Stimulated activated CD8-positive, alpha-beta memory T cell treated with anti-CD3 and anti-CD28 coated beads, Interleukin-4, amount 100 ng/mL, for 48 hours (primary cell): ENCODE measurements around the gene PIAS4.
A peak's percentile ranks its signal among the peaks of the same experiment; 100 is the strongest.
"Not testable (repeated sequence)": the region's sequence is repeated elsewhere in the genome, so short reads cannot be mapped to it uniquely, and the experiment has no call there.

Experiments
- DNase-seq: peaks from one replicate; pipeline ENCODE4 v3.0.0-alpha.2; 2020

PIAS4 gene

DNA sequence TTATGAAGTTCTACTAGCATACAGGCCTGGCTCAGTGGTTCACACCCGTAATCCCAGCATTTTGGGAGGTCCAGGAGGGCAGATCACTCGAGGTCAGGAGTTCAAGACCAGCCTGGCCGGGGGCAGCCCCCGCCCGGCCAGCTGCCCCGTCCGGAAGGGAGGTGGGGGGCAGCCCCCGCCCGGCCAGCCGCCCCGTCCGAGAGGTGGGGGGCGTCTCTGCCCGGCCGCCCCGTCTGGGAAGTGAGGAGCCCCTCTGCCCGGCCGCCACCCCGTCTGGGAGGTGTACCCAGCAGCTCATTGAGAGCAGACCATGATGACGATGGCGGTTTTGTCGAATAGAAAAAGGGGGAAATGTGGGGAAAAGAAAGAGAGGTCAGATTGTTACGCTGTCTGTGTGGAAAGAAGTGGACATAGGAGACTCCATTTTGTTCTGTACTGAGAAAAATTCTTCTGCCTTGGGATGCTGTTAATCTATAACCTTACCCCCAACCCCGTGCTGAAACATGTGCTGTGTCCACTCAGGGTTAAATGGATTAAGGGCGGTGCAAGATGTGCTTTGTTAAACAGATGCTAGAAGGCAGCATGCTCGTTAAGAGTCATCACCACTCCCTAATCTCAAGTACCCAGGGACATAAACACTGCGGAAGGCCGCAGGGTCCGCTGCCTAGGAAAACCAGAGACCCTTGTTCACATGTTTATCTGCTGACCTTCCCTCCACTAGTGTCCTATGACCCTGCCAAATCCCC is 8.7 kb upstream of the PIAS4 start:
- not testable (repeated sequence) for DNase-seq

DNA sequence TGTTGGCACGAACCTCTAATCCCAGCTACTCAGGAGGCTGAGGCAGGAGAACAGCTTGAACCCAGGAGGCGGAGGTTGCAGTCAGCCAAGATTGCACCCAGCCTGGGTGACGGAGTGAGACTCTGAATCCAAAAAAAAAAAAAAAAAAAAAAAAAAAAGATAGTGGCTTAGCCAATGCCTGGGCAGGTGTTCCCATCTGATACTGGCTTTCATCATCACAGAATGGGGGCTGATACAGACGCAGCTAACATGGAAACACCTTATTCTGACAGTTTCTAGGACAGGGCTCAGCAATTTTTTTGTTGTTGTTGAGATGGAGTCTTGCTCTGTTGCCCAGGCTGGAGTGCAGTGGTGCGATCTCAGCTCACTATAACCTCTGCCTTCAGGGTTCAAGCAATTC is 6.7 kb upstream of the PIAS4 start:
- not testable (repeated sequence) for DNase-seq

DNA sequence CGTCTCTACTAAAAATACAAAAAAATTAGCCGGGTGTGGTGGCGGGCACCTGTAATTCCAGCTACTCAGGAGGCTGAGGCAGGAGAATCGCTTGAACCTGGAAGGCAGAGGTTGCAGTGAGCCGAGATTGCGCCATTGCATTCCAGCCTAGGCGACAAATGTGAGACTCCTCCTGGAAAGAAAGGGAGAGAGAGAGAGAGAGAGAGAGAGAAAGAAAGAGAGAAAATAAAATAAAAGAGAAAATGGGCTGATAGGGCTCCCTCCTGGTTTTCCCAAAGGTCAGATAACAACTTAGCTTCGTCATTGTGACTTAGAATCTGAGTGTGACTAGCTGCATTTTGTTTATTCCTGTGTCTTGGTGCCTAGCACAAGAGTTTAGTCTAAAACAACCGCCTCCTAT is 2.1 kb upstream of the PIAS4 start:
- not testable (repeated sequence) for DNase-seq

DNA sequence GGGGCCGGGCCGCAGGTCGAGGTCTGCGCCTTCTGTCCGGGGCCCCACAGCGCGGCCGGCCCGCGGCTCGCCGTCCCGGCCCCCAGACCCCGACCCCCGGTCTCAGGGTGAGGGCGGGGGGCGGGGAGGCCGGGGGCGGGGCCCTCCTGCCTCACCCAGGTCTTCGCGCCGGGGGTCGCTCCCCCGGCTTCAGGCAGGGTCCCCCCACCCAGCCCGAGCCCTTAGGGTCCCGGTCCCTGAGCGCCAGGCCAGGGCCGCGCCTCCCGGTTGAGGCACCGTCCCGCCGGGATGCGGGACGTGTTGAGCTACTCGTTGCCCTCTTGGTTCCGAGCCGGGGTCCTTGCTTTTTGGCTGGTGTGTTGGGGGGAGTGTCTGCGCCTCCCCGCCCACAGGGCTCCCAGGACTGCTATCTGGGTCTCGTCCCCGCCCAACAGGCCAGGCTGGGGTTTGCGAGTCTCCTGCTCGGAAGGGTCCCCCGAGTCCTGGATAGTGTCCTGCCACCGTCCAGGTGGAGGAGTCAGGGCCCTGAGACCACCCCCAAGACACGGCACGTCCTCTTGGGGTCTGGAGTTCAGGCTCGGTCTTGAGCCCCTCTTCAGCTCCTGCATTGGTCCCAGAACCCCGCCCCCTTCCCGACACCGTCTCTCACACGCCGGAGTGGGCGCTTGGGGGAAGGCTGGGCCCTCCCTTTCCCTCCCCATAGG is 452 bp downstream of the PIAS4 start:
- peak; percentile 62 for DNase-seq

DNA sequence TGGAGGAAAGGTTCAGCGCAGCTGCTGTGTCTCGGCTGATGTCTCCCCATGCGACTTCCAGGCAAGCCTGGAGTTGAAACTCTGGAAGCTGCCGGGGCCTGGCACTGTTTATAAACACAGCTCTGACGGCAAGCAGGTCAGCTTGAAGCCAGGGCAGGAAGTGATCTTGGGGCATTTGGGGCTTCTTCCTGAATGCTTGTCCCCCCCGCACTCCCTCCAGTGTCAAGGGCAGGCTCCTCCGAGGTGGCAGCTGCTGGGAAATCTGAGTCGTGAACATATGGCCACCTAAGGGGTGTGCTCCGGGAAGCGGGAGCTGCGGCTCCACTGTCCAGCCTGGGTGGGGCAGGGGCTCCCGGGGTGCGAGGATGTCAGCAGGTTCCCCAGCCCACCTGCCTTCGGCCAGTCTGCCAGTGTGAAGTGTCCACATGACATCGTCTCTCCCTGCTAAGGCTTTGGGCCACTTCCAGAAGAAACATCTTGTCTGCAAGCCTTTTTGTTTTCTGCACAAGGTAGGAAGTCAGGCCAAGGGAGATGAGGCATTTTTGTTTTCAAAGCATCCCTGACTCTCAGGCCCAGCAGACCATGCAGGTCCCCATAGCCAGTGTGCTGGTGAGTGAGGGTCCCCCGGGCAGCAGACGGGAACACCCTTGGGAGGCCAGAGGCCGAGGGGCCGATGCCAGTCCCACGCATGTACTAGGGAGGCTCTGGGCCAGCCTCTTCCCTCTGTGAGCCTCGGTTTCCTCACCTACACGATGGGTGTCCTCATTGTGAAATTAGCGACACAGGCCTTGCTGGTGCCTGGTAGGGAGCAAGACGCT is 2.7 kb downstream of the PIAS4 start:
- DNase-seq: no peak

DNA sequence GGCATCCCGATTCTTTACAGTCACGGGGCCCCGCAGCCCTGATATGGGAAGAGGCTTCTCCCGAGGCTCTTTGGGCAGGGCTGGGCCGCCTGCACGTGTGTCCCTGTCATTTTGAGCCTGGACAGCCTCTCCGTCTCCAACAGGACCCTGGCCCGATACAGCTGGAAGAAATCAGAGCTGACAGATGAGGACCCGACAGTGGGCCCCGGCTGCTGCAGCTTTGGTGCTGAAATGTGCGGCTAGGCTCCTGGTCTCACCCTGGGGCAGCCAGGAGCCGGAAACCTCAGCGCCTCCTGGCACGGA is 3.2 kb downstream of the PIAS4 start:
- no peak for DNase-seq

DNA sequence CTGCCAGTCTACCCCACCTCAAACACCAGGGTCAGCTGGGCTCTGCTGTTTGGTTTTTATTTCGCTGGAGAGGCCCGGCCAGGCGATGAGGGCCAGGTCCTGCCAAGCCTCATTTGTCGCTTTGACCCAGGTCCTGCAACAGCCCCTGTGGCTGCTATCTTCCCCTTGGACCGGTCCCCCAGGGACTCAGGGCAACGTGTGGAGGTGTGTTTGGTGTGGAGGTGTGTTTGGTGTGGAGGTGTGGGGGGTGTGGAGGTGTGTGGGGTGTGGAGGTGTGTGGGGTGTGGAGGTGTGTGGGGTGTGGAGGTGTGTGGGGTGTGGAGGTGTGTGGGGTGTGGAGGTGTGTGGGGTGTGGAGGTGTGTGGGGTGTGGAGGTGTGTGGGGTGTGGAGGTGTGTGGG is 3.9 kb downstream of the PIAS4 start:
- DNase-seq: not testable (repeated sequence)

DNA sequence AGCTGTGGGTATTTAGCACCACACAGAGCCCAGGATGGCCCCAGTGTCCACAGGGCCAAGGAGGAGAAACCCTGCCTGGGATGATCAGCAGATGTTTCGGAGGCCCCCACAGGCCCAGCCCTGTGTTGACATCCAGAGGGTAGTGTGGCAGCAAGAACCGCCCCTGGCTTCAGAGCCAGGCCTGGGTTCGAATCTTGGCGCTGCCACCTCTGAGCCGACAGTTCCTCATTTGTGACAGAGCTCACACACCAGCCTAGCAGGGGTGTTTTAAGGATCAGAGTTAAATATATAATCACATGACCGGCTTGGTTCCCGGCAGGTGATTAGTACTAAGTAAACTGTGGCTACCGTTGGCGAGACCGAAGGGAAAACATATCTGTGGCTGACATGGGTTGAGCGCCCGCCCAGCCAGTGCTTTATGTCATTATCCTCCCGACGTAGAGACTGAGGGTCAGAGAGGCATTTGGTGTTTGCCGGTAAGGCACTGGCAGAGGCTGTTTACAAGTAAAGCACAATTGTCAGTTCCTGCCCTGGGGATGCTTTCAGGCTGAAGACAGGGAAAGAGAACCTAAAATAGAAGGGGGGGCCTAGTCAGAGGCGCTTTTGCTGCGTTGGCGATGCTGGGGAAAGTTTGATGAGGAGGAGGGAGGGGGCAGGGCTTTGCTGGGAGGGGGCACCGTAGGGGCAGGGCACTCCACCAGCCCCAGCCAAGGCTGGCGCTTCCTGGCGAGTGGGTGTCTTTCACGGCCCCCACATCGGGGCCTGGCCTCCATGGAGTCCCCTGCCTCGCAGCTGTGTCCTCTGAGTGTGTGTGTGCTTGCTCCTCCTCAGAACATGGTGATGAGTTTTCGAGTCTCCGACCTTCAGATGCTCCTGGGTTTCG is 4.8 kb downstream of the PIAS4 start:
- no peak for DNase-seq

DNA sequence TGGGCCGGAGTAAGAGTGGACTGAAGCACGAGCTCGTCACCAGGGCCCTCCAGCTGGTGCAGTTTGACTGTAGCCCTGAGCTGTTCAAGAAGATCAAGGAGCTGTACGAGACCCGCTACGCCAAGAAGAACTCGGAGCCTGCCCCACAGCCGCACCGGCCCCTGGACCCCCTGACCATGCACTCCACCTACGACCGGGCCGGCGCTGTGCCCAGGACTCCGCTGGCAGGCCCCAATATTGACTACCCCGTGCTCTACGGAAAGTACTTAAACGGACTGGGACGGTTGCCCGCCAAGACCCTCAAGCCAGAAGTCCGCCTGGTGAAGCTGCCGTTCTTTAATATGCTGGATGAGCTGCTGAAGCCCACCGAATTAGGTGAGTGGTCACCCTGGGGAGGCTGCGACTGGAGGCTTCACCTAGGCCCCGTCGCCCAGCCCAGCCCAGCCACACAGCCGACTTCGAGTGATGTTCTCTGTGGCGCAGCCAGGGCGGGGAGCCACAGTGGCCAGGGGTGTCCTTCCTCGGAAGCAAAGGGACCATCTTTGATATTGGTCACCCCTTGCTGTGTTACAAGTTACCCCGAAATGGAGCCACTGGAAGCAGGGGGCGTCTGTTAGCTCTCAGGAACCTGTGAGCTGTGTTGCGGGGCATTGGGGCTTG is 5.6 kb downstream of the PIAS4 start:
- no peak for DNase-seq

DNA sequence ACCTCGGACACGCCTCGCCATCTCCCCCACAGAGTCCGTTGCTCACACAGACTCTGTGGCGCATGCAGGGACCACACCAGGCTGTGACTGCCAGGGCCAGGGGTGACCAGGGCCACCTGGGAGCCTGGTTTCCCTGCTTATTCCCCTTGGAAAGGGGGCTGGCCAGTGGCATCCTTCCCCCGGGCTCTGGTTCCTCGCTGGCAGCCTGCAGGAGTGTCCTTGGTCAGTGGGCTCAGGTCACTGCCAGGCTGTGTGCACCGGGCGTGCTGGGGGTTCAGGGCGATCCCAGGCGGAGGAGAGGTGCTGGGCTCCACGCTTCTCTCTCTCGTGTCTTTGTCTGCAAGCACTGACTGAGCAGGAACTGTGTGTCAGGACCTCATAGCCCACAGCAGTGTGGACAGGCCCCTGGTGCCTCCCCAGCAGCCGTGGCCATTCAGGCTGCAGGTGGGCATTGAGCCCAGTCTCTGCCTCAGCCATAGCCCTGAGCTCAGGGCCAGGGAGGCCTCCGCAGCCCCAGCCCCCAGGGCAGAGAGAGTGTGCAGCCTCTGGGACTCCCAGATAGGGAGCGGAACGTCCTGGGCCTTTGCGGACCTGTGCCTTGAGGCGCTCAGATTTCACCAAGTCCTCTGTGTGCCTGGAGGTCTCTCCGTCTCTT is 6.5 kb downstream of the PIAS4 start:
- DNase-seq: no peak

DNA sequence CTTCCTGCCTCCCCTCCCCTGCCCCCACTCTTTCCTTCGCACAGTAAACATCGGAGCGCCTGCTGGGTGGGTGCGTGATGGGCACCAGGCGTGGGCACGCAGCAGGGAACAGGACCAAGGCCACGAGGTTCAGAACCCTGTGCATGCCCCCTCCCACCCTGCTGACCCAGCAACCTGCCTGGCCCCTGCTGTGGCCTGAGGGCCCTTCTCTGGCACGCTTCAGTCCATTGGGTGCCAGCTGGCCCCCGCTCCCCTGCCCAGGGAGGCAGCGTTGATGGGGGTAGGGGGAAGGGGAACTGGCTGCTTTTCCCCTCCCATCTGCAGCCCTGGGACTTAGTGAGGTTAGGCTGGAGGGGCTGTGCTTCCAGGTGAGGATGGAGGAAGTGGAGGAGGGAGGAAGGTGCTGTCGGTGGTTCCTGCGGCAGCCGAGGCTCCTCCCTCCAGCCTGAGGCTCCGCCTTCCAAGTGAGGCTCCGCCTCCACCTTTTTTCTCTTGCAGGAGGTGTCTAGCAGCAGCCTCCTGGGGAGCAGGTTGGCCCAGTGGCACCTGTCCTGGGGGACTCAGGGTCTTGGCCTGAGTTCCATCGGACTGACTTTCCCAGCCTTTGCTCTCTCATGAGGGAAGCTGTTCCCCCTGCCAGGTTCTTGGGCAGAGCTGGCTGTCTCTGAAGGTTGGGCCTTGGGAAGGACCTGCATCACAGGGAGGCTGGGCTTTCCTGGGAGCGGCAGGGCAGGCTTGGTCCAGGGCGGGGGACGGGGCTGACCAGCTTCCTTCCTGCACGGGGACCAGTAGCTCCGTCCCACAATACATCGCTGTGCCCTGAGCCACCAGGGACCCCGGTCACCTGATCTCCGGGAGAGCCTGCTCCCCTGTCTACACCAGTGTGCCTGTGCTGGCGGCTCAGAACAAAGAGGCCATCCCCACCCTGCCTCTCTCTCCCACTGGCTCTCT is 7.3 kb downstream of the PIAS4 start:
- DNase-seq: peak; percentile 70

DNA sequence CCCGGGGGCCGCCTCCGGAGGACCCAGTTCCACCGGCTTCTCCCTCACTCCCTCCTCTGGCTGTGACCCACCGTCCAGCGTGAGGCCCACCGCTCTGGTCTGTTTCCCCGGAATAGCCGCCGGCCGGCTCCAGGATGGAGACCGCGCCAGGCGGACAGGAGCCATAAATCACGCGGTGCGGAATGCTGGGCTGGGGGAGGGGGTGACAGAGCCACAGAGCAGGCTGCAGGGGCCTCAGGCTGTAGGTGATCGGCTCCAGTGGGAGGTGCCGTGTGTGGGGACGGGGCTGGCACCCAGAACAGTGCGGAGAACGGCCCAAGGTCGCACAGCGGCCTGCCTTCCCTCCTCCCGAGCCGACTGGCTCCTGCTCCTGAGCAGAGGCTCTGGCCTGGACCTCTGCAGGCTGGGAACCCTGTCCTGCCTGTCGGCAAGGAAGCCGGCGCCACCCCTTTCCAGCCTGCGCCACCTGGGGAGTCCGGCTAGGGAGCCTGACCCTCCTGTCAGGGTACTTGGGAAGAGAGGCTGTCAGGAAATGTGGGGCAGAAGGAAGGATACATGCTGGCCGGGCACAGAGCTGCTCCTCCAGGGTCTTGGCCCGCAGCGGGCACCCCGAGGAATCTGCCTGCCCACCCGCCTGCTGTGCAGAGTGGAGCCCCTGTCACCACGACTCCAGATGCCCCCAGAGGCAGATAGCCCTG is 8.3 kb downstream of the PIAS4 start:
- no peak for DNase-seq

DNA sequence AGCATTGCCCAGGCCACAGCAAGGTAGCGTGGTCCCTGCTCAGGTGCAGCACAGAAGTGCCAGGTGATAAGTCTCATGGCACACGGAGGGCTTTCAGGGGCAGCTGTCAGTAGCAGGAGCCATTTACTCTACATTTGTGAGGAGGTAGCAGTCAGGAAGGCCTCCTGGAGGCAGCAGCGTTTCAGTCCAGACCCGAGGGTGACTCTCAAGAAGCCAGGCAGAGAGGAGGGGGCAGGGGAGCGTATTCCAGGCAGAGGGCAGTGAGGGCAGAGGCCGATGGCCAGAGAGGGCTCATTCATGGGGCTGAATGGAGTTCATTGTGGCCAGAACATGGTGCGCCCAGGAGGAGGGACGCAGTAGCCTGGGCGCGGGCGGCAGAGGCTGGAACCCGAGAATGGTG is 8.9 kb downstream of the PIAS4 start:
- no peak for DNase-seq

DNA sequence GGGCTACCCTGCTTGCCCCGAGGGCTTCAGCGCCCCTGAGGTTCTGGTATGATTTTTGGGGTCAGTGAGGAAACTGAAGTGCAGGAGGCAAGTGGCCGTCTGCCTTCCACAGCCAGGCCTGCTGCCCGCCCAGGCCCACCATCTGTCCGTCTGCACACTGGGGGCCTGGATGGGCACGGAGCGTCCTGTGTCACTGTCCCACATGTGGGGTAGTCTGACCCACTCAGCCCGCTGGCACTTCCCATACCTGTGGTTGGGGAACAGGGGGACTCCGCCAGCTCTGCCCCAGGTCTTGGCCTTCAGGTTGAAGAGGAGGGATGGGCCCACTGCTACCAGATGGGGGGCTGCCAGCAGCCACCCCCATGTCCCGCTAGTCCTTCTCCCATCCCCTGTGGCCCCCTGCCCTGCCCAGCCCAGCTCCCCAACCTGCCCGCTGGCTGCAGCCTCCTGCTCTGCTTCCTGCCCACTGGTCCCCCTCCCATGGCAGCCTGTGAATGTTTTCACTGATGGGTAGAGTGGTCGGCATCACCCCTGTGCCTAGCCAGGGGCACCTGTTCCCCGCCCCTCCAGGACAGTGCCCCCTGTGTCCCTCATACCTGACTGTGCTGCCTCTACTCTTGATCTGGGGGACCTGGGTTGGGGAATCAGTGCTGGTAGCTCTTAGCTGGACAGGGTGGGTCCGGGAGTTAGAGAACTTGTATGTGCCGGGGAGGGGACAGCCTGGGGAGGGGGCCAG is 9.5 kb downstream of the PIAS4 start:
- no peak for DNase-seq

DNA sequence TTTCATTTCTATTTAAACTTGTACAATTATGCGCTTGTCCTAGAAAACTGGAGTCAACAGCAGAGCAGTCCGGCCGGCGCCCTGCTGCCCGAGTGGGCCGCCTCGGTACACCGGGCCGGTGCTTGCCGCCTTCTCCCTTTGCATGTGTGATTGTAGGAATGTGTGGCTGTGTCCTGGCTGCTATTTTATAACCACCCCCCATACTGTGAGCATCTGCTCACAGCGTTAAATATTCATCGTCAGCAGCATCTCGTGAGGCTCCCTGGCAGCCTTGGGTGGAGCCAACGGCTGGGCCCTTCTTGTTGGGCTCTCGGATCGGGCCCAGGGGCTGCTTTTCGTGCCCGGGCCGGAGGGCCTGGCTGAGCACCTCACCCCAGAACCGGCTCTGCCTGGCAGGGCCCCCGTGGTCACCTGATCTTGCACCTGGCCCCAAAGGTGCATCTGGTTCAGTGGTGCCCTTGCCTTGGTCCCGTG is 10.6 kb downstream of the PIAS4 start:
- DNase-seq: no peak

DNA sequence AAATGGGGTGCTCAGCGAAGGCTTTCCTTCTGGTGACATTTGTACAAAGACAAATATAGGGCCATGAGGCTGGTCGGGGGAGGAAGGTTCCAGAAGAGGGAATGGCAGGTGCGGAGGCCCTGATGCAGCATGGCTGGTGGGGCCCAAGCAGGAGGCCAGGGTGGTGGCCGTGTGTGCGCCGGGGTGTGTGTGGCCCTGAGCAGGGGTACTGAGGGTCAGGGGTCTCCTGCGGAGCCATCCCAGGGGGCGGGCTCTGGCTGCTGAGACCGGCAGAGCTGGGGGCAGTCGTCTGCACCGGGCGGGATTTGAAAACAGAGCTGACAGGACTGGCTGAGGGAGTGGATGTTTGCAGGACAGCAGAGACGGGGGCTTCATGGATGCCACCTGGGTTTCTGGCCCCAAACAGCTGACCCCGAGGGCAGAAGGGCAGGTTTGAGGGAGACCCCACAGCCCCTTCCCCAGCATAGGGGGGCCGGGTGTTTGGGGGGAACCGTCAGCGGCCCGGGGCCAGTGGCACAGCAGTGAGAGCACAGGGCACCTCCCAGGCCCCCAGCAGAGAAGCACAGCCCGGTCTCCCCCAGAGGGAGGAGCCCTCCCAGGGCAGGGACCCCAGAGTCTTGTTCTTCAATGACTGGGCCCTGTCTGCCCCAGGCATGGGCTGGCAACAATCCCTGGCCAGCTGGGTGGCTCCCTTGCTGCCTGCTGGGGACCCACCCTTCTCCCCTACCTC is 11.4 kb downstream of the PIAS4 start:
- no peak for DNase-seq

DNA sequence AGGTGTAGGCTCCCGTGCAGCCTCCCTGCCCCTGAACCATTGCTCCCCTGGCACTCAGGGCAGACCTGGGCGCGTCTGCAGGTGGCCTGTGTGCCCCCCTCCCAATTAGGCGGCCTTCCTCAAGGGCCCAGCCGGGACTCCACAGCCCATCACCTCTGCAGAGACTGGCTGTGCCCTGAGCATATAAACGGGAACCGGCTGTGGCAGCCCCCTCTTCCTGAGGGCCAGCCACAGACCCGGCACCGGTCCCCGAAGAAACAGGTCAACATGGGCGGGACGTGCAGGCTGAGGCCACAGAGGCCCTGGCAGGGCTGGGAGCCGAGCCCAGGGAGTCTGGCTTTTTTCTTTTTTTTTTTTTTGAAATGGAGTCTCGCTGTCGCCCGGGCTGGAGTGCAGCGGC is 12.0 kb downstream of the PIAS4 start:
- no peak for DNase-seq
